ENCODE data around the gene FGD2. TPM values are rescaled to one million over a fixed set of nuclear protein-coding genes. Genes with fewer than 3 reads are reported as not detected.

The FGD2 gene
- total and polyA plus RNA-seq, 2 experiments from 2014 or later = 0.29 TPM; not detected in 1

DNA sequence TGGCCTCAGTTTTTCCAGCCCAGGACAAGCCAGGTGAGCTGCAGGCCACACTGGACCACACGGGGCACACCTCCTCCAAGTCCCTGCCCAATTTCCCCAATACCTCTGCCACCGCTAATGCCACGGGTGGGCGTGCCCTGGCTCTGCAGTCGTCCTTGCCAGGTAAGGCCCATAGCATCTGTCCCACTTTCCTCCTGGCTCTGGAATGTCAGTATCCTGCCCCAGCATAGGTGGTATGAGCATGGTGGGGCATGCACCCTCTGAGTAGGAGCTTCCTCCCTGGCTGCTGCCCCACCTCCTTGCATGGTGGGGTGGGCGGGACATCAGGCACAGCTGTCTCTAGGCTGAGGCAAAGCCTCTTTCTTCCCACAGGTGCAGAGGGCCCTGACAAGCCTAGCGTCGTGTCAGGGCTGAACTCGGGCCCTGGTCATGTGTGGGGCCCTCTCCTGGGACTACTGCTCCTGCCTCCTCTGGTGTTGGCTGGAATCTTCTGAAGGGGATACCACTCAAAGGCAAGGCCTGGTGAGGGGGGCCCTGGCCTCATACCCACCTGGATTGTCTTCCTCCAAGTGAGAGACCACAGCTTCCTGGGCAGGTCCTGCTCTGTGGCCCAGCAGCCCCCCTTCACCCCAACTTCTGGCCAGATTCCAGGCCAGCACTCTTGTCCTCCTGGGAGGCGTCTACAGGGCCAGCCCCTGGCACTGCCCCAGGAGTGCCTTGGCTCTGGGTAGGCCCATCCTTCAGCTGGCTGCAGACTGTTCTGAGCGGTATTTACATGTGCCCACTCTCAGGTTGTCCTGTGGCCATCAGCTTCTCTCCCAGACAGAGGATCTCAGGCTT, 41.8 kb upstream of the FGD2 start:
- Histone ChIP-seq H3K9me3 (ENCODE audit: low read depth) (no peaks in the 10 kb centered on the region), H3K36me3 (peaks cover 14% of the 10 kb centered on the region), H3K27ac (no peak overlapping the region), H3K4me1 (ENCODE audit: low read depth) (peaks cover 16% of the 10 kb centered on the region), H3K27me3 (no peaks in the 10 kb centered on the region), H3K4me3 (no peak overlapping the region)
- DNase-seq (ENCODE audit: low read depth in 1 of 2, low spot score in 1 of 2) = peak in 1 of 2 donors; percentile 35
- no peak for TF ChIP-seq CTCF (IDR thresholded peaks at IDR 0.05; ENCODE audit: low read depth, low read length)

DNA sequence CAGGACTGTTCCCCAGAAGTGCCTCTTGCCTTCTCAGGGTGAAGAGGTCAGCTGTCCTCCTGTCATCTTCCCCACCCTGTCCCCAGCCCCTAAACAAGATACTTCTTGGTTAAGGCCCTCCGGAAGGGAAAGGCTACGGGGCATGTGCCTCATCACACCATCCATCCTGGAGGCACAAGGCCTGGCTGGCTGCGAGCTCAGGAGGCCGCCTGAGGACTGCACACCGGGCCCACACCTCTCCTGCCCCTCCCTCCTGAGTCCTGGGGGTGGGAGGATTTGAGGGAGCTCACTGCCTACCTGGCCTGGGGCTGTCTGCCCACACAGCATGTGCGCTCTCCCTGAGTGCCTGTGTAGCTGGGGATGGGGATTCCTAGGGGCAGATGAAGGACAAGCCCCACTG, 41.1 kb upstream of the FGD2 start:
- Histone ChIP-seq H3K4me1 (ENCODE audit: low read depth) (peaks cover 16% of the 10 kb centered on the region), H3K4me3 (no peak overlapping the region), H3K27ac (no peak overlapping the region), H3K27me3 (no peaks in the 10 kb centered on the region), H3K9me3 (ENCODE audit: low read depth) (no peaks in the 10 kb centered on the region), H3K36me3 (peaks cover 19% of the 10 kb centered on the region)
- no peak for TF ChIP-seq CTCF (IDR thresholded peaks at IDR 0.05; ENCODE audit: low read depth, low read length)
- DNase-seq (ENCODE audit: low read depth in 1 of 2, low spot score in 1 of 2) = no peak

DNA sequence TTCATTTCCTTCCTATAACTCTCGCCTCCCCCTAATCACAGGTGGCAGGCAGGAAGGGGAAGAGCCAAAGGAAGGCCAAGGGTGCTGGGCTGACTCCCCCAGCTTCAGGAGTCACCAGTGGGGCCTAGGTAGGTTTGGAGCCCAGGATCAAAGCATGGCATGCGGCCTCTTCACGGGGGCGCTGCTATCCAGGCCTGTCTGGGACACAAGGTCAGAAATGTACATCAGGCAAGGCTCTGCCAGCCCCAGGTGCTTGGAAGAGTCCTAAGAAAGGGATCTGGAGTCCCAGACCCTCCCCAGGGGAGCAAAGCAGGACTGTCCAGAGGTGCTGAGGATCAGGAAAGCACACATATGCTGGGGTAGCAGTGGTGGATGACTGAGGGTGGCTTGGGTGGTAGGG, 40.5 kb upstream of the FGD2 start:
- peaks cover 13% of the 10 kb centered on the region for H3K4me1 ChIP-seq (ENCODE audit: low read depth)
- no peak overlapping the region for H3K27ac ChIP-seq

DNA sequence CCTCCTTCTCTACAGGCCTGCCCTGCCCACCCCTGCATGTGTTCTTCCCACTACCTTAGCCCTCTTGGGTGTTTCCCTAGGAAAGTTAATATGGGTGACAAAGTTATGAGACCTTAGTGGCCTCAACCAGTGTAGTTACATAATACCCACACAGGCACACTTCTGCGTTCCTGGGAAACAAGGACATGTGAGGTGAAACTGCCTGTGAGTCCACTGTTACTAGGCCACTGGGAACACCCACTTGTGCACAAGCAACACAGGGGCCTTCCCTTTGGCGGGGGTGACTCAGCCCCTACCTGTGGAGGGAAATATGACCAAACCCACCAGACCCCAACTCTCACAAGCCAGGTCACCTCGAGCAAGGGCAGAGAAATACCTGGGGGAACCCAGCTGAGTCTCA, 38.2 kb upstream of the FGD2 start:
- no peak for DNase-seq (ENCODE audit: low read depth in 1 of 2, low spot score in 1 of 2)
- peaks cover 25% of the 10 kb centered on the region for H3K4me1 ChIP-seq (ENCODE audit: low read depth)
- H3K27ac ChIP-seq = no peak overlapping the region
- H3K4me3 ChIP-seq = no peak overlapping the region
- no peaks in the 10 kb centered on the region for H3K9me3 ChIP-seq (ENCODE audit: low read depth)
- peaks cover 30% of the 10 kb centered on the region for H3K36me3 ChIP-seq
- TF ChIP-seq CTCF (IDR thresholded peaks at IDR 0.05; ENCODE audit: low read depth, low read length) = no peak
- H3K27me3 ChIP-seq = no peaks in the 10 kb centered on the region

More for the DNA sequence above, 40.5 kb upstream of the FGD2 start:
- Histone ChIP-seq H3K9me3 (ENCODE audit: low read depth) (no peaks in the 10 kb centered on the region), H3K27me3 (no peaks in the 10 kb centered on the region), H3K36me3 (peaks cover 24% of the 10 kb centered on the region), H3K4me3 (no peak overlapping the region)
- TF ChIP-seq CTCF (IDR thresholded peaks at IDR 0.05; ENCODE audit: low read depth, low read length) = no peak
- no peak for DNase-seq (ENCODE audit: low read depth in 1 of 2, low spot score in 1 of 2)

DNA sequence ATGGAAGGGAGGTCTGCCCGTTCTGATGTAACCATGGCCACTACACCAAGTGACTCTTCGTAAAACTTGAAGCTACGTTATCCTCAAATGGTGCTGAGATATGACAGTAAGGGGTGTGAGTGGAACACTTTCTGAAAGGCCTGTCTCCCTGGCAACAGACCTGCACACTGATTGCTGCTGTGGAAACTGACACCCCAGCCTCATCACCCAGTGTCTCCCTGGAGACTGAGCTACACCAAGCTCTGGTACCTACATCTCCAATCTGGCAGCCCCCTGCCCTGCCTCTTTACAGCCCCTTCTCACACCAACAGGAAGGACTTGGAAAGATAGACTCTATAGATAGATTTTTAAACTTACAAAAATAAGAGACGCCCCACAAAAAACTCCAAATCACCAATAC, 37.7 kb upstream of the FGD2 start:
- H3K9me3 ChIP-seq (ENCODE audit: low read depth) = no peaks in the 10 kb centered on the region
- H3K27ac ChIP-seq = no peak overlapping the region
- no peak overlapping the region for H3K4me3 ChIP-seq
- DNase-seq (ENCODE audit: low read depth in 1 of 2, low spot score in 1 of 2) = no peak
- peaks cover 30% of the 10 kb centered on the region for H3K4me1 ChIP-seq (ENCODE audit: low read depth)
- peaks cover 30% of the 10 kb centered on the region for H3K36me3 ChIP-seq
- TF ChIP-seq CTCF (IDR thresholded peaks at IDR 0.05; ENCODE audit: low read depth, low read length) = no peak
- H3K27me3 ChIP-seq = no peaks in the 10 kb centered on the region

All from cardiac muscle cell (in vitro differentiated cells and primary cell).